Parathyroid adenoma (tissue), 2 donors: ENCODE measurements around the gene SPOCK1.

Experiments used
- H2AFZ ChIP-seq: fragments of 300-600 bp; sonication (generic); one replicate; pipeline ENCODE4 v1.7.0; 2017; ENCODE audit warnings: antibody characterized with exemption, mild to moderate bottlenecking
- H3K27ac ChIP-seq: fragments of 300-600 bp; sonication (generic); one replicate; pipeline ENCODE4 v1.7.0; 2017
- H3K27me3 ChIP-seq: fragments of 300-600 bp; sonication (generic); one replicate; pipeline ENCODE4 v1.7.0; 2017; ENCODE audit warnings: low read length; ENCODE audit not compliant: control insufficient read depth, insufficient read depth
- H3K36me3 ChIP-seq: fragments of 300-600 bp; sonication (generic); one replicate; pipeline ENCODE4 v1.7.0; 2017; ENCODE audit warnings: low read length; ENCODE audit not compliant: control insufficient read depth, insufficient read depth
- H3K4me1 ChIP-seq: fragments of 300-600 bp; sonication (generic); one replicate; pipeline ENCODE4 v1.7.0; 2017; ENCODE audit warnings: control low read depth
- H3K4me2 ChIP-seq: fragments of 300-600 bp; sonication (generic); one replicate; pipeline ENCODE4 v1.7.0; 2017; ENCODE audit warnings: low read length
- H3K4me3 ChIP-seq: fragments of 300-600 bp; sonication (generic); one replicate; pipeline ENCODE4 v1.7.0; 2017; ENCODE audit warnings: low read depth, low read length
- H3K79me2 ChIP-seq: fragments of 300-600 bp; sonication (generic); one replicate; pipeline ENCODE4 v1.7.0; 2017; ENCODE audit warnings: control low read depth
- H3K9ac ChIP-seq: fragments of 300-600 bp; sonication (generic); one replicate; pipeline ENCODE4 v1.7.0; 2017; ENCODE audit warnings: mild to moderate bottlenecking
- H3K9me3 ChIP-seq: fragments of 300-600 bp; sonication (generic); one replicate; pipeline ENCODE4 v1.7.0; 2017; ENCODE audit warnings: low read length; ENCODE audit not compliant: control insufficient read depth
- TF ChIP-seq, protein P1 (sequence below): fragments of 300-600 bp; sonication (generic); IDR thresholded peaks from one replicate; pipeline ENCODE4 v1.7.0; 2017; ENCODE audit warnings: antibody characterized with exemption, mild to moderate bottlenecking
- donor health status: primary hyperparathyroidism.

The SPOCK1 gene

GRCh38 chr5:136927571-136927970 lies 571.6 kb downstream of the SPOCK1 start:
- Histone ChIP-seq H3K27ac (no peak overlapping the region), H3K9ac (no peak overlapping the region), H3K79me2 (no peaks in the 10 kb centered on the region), H3K4me1 (no peaks in the 10 kb centered on the region), H3K4me3 (no peak overlapping the region), H3K4me2 (no peak overlapping the region), H2AFZ (no peak overlapping the region), H3K36me3 (no peaks in the 10 kb centered on the region), H3K9me3 (no peaks in the 10 kb centered on the region), H3K27me3 (no peaks in the 10 kb centered on the region)
- TF ChIP-seq, protein P1, sequence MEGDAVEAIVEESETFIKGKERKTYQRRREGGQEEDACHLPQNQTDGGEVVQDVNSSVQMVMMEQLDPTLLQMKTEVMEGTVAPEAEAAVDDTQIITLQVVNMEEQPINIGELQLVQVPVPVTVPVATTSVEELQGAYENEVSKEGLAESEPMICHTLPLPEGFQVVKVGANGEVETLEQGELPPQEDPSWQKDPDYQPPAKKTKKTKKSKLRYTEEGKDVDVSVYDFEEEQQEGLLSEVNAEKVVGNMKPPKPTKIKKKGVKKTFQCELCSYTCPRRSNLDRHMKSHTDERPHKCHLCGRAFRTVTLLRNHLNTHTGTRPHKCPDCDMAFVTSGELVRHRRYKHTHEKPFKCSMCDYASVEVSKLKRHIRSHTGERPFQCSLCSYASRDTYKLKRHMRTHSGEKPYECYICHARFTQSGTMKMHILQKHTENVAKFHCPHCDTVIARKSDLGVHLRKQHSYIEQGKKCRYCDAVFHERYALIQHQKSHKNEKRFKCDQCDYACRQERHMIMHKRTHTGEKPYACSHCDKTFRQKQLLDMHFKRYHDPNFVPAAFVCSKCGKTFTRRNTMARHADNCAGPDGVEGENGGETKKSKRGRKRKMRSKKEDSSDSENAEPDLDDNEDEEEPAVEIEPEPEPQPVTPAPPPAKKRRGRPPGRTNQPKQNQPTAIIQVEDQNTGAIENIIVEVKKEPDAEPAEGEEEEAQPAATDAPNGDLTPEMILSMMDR: no peak

DNA sequence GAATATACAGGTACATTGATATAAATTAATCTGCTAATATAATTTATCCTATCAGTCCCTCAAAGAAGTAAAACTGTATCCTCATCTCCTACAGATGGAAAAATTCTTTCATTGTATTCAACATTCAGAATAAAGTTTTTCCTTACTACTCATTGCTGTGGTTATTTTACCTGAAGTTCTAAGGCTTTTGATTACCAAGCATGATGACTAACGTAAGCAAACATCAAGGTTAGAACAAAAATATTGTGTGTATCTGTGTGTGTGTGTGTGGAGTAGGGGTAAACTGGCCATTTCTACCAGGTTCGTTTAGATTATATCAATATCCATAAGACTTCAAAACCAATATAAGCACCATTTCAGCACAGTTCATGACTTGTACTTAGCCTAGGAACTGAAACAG lies 573.1 kb downstream of the SPOCK1 start:
- no peak overlapping the region for H3K9ac ChIP-seq
- H3K4me3 ChIP-seq: no peak overlapping the region
- no peak overlapping the region for H3K27ac ChIP-seq
- TF ChIP-seq, protein P1: no peak
- no peak overlapping the region for H3K4me2 ChIP-seq
- no peaks in the 10 kb centered on the region for H3K79me2 ChIP-seq
- H2AFZ ChIP-seq: no peak overlapping the region
- no peaks in the 10 kb centered on the region for H3K9me3 ChIP-seq
- H3K27me3 ChIP-seq: no peaks in the 10 kb centered on the region
- no peaks in the 10 kb centered on the region for H3K4me1 ChIP-seq
- no peaks in the 10 kb centered on the region for H3K36me3 ChIP-seq
